Measurements from ENCODE around the gene PTPRN2.
A peak's percentile ranks its signal among the peaks of the same experiment; 100 is the strongest.

Gene PTPRN2

GRCh38 chr7:158329686-158330085 lies 257.9 kb downstream of the PTPRN2 start:
- TF ChIP-seq JUND (IDR thresholded peaks at IDR 0.05; ENCODE audit: low read depth) = no peak
- DNase-seq (ENCODE audit: low read depth in 1 of 2, low spot score in 1 of 2) = no peak

GRCh38 chr7:158329014-158329610 lies 258.5 kb downstream of the PTPRN2 start:
- DNase-seq (ENCODE audit: low read depth in 1 of 2, low spot score in 1 of 2) = no peak
- in situ Hi-C loops (cut with HindIII; ENCODE audit: low pct_unique_long_range_greater_than_20kb, low sequenced_read_pairs) = no loop called here
- TF ChIP-seq JUND (IDR thresholded peaks at IDR 0.05; ENCODE audit: low read depth) = no peak

More at GRCh38 chr7:158329686-158330085, 257.9 kb downstream of the PTPRN2 start:
- in situ Hi-C loops (cut with HindIII; ENCODE audit: low pct_unique_long_range_greater_than_20kb, low sequenced_read_pairs) = no loop called here

GRCh38 chr7:158328376-158329013 lies 259.1 kb downstream of the PTPRN2 start:
- DNase-seq (ENCODE audit: low read depth in 1 of 2, low spot score in 1 of 2) = no peak
- in situ Hi-C loops (cut with HindIII; ENCODE audit: low pct_unique_long_range_greater_than_20kb, low sequenced_read_pairs) = no loop called here
- TF ChIP-seq JUND (IDR thresholded peaks at IDR 0.05; ENCODE audit: low read depth) = no peak

- no peak for DNase-seq (ENCODE audit: low read depth in 1 of 2, low spot score in 1 of 2)
- in situ Hi-C loops (cut with HindIII; ENCODE audit: low pct_unique_long_range_greater_than_20kb, low sequenced_read_pairs) = no loop called here
- TF ChIP-seq JUND (IDR thresholded peaks at IDR 0.05; ENCODE audit: low read depth) = no peak
Measured at GRCh38 chr7:158327571-158328180, 259.9 kb downstream of the PTPRN2 start.

GRCh38 chr7:158327012-158327411 lies 260.6 kb downstream of the PTPRN2 start:
- no peak for DNase-seq (ENCODE audit: low read depth in 1 of 2, low spot score in 1 of 2)
- TF ChIP-seq JUND (IDR thresholded peaks at IDR 0.05; ENCODE audit: low read depth) = no peak
- in situ Hi-C loops (cut with HindIII; ENCODE audit: low pct_unique_long_range_greater_than_20kb, low sequenced_read_pairs) = no loop called here

GRCh38 chr7:158325530-158326381 lies 261.9 kb downstream of the PTPRN2 start:
- TF ChIP-seq JUND (IDR thresholded peaks at IDR 0.05; ENCODE audit: low read depth) = no peak
- DNase-seq (ENCODE audit: low read depth in 1 of 2, low spot score in 1 of 2) = peak; percentile 35 to 68

GRCh38 chr7:158324397-158325360 lies 262.9 kb downstream of the PTPRN2 start:
- in situ Hi-C loops (cut with HindIII; ENCODE audit: low pct_unique_long_range_greater_than_20kb, low sequenced_read_pairs) = no loop called here
- no peak for DNase-seq (ENCODE audit: low read depth in 1 of 2, low spot score in 1 of 2)
- TF ChIP-seq JUND (IDR thresholded peaks at IDR 0.05; ENCODE audit: low read depth) = no peak

More at GRCh38 chr7:158325530-158326381, 261.9 kb downstream of the PTPRN2 start:
- in situ Hi-C loops (cut with HindIII; ENCODE audit: low pct_unique_long_range_greater_than_20kb, low sequenced_read_pairs) = no loop called here

GRCh38 chr7:158323741-158324396 lies 263.8 kb downstream of the PTPRN2 start:
- no peak for DNase-seq (ENCODE audit: low read depth in 1 of 2, low spot score in 1 of 2)
- no peak for TF ChIP-seq JUND (IDR thresholded peaks at IDR 0.05; ENCODE audit: low read depth)
- in situ Hi-C loops (cut with HindIII; ENCODE audit: low pct_unique_long_range_greater_than_20kb, low sequenced_read_pairs) = no loop called here

- in situ Hi-C loops (cut with HindIII; ENCODE audit: low pct_unique_long_range_greater_than_20kb, low sequenced_read_pairs) = no loop called here
- TF ChIP-seq JUND (IDR thresholded peaks at IDR 0.05; ENCODE audit: low read depth) = no peak
- no peak for DNase-seq (ENCODE audit: low read depth in 1 of 2, low spot score in 1 of 2)
Measured at GRCh38 chr7:158322616-158323530, 264.8 kb downstream of the PTPRN2 start.

GRCh38 chr7:158321936-158322615 lies 265.5 kb downstream of the PTPRN2 start:
- DNase-seq (ENCODE audit: low read depth in 1 of 2, low spot score in 1 of 2) = no peak
- in situ Hi-C loops (cut with HindIII; ENCODE audit: low pct_unique_long_range_greater_than_20kb, low sequenced_read_pairs) = no loop called here
- no peak for TF ChIP-seq JUND (IDR thresholded peaks at IDR 0.05; ENCODE audit: low read depth)

Measured in T47D (cell line).